A673 (cell line): ENCODE measurements around the gene RASGRF1. TPM values are rescaled to one million over a fixed set of nuclear protein-coding genes. Genes with fewer than 3 reads are reported as not detected.

Source experiments
- BruUV-seq: library from RNA; stranded (reverse); fragments of 400-500 nt; replicated peaks from 2 replicates; lab custom pipeline; 2021; lab: Mats Ljungman, UMichigan
- CTCF ChIA-PET: fragments of 300-600 bp; sonication (Branson Sonifier 250); formaldehyde crosslinking; loops from one replicate; lab custom pipeline; 2022; ENCODE audit warnings: antibody characterized with exemption; lab: Charles Lee
- POLR2A ChIA-PET: fragments of 300-600 bp; sonication (Branson Sonifier 250); formaldehyde crosslinking; loops from one replicate; lab custom pipeline; 2022; ENCODE audit warnings: antibody characterized with exemption; ENCODE audit not compliant: low non-redundant PET; lab: Charles Lee
- DNase-seq: peaks from one replicate; pipeline ENCODE4 v3.0.0-alpha.2; 2015; ENCODE audit warnings: low spot score
- H3K27ac ChIP-seq: fragments of 200-600 bp; sonication (generic); 2 replicates; pipeline ENCODE4 v1.5.1; 2016; ENCODE audit warnings: mixed run types, low read depth, mild to moderate bottlenecking, mixed read lengths, antibody characterized with exemption, low read length; ENCODE audit not compliant: poor library complexity, severe bottlenecking
- H3K27me3 ChIP-seq: fragments of 200-600 bp; sonication (generic); replicated peaks from 2 replicates; pipeline ENCODE4 v1.6.1; 2017; ENCODE audit warnings: mixed run types, low read depth, mild to moderate bottlenecking, mixed read lengths, antibody characterized with exemption, low read length; ENCODE audit not compliant: insufficient read depth, poor library complexity
- H3K36me3 ChIP-seq: fragments of 200-600 bp; sonication (generic); 2 replicates; pipeline ENCODE4 v1.6.1; 2016; ENCODE audit warnings: mixed run types, mild to moderate bottlenecking, mixed read lengths, antibody characterized with exemption, low read length; ENCODE audit not compliant: insufficient read depth, poor library complexity, severe bottlenecking
- H3K4me1 ChIP-seq: fragments of 200-600 bp; sonication (generic); 2 replicates; pipeline ENCODE4 v1.6.1; 2017; ENCODE audit warnings: mixed run types, mild to moderate bottlenecking, mixed read lengths, antibody characterized with exemption, low read length; ENCODE audit not compliant: insufficient read depth, poor library complexity, severe bottlenecking
- H3K4me3 ChIP-seq: fragments of 200-600 bp; sonication (generic); 2 replicates; pipeline ENCODE4 v1.5.1; 2016; ENCODE audit warnings: low read depth, mixed run types, mild to moderate bottlenecking, mixed read lengths, low read length; ENCODE audit not compliant: poor library complexity, severe bottlenecking
- H3K9me3 ChIP-seq: fragments of 200-600 bp; sonication (generic); 2 replicates; pipeline ENCODE4 v1.6.1; 2016; ENCODE audit warnings: mixed run types, low read depth, mild to moderate bottlenecking, mixed read lengths, antibody characterized with exemption, low read length; ENCODE audit not compliant: poor library complexity, severe bottlenecking
- CTCF ChIP-seq: fragments of 300-800, 200-600 bp; sonication (generic); conservative IDR thresholded peaks from 2 replicates; pipeline ENCODE4 v1.5.1; 2017; ENCODE audit warnings: low read depth, mild to moderate bottlenecking, antibody characterized with exemption, low read length, moderate library complexity, mixed read lengths
- EZH2 ChIP-seq: fragments of 200-600 bp; sonication (generic); IDR thresholded peaks from 2 replicates; pipeline ENCODE4 v1.6.1; 2017; ENCODE audit warnings: borderline replicate concordance, low read depth, mild to moderate bottlenecking, mixed read lengths, antibody characterized with exemption, low read length; ENCODE audit not compliant: poor library complexity, severe bottlenecking
- intact Hi-C: fragments of 100-400 bp; cut with micrococcal nuclease; formaldehyde crosslinking; loops from one replicate; pipeline ENCODE4 v1.10.0; 2022; ENCODE audit not compliant: unreplicated experiment
- total RNA-seq: library from RNA; stranded (reverse); gene quantifications from 2 replicates; pipeline ENCODE4 v1.2.3, GENCODE V29; 2021

The RASGRF1 gene
- total RNA-seq, 1 experiment from 2014 or later: 0.73 TPM

- intact Hi-C loops: no loop called here
- CTCF ChIA-PET: interaction anchor here (0.5 kb wide), 1 partner anchor 60 kb away, joined by 5 read pairs; no protein-coding TSS in a partner anchor
- no peak overlapping the region for H3K4me3 ChIP-seq
- H3K27me3 ChIP-seq: peaks cover 95% of the 10 kb centered on the region
- H3K27ac ChIP-seq: no peak overlapping the region
- peak; percentile 42 for DNase-seq
- H3K4me1 ChIP-seq: peaks cover 5% of the 10 kb centered on the region
- TF ChIP-seq EZH2: peak; percentile 91
- no peak for TF ChIP-seq CTCF
- POLR2A ChIA-PET: no interaction called here
- H3K9me3 ChIP-seq: no peaks in the 10 kb centered on the region
- BruUV-seq: no TSS peak
- H3K36me3 ChIP-seq: no peaks in the 10 kb centered on the region
Observed at GRCh38 chr15:79091204-79091867, 756 bp upstream of the RASGRF1 start.

- DNase-seq: peak; percentile 11
- intact Hi-C loops: no loop called here
- peaks cover 96% of the 10 kb centered on the region for H3K27me3 ChIP-seq
- H3K27ac ChIP-seq: no peak overlapping the region
- no peaks in the 10 kb centered on the region for H3K36me3 ChIP-seq
- BruUV-seq: no TSS peak
- ChIA-PET CTCF (no interaction called here), POLR2A (no interaction called here)
- H3K4me3 ChIP-seq: peak overlapping the region; percentile 15
- H3K4me1 ChIP-seq: peaks cover 5% of the 10 kb centered on the region
- H3K9me3 ChIP-seq: no peaks in the 10 kb centered on the region
- TF ChIP-seq EZH2: peak; percentile 68
- TF ChIP-seq CTCF: no peak
Observed at GRCh38 chr15:79089890-79090486, 592 bp downstream of the RASGRF1 start.

- ChIA-PET POLR2A (no interaction called here), CTCF (no interaction called here)
- H3K36me3 ChIP-seq: no peaks in the 10 kb centered on the region
- intact Hi-C loops: no loop called here
- H3K9me3 ChIP-seq: no peaks in the 10 kb centered on the region
- no peak for TF ChIP-seq CTCF
- peak; percentile 4 for TF ChIP-seq EZH2
- no TSS peak for BruUV-seq
- no peak overlapping the region for H3K27ac ChIP-seq
- peaks cover 96% of the 10 kb centered on the region for H3K27me3 ChIP-seq
- peaks cover 5% of the 10 kb centered on the region for H3K4me1 ChIP-seq
- no peak for DNase-seq
- H3K4me3 ChIP-seq: no peak overlapping the region
Observed at GRCh38 chr15:79089331-79089889, 1.2 kb downstream of the RASGRF1 start.
